Measurements from ENCODE around the gene GPR42. TPM values are rescaled to one million over a fixed set of nuclear protein-coding genes. Genes with fewer than 3 reads are reported as not detected.
A peak's percentile ranks its signal among the peaks of the same experiment; 100 is the strongest.

Gene GPR42
- total and polyA plus RNA-seq, 10 of the 15 experiments (the other 5 are each of a cell fraction or from before 2014, with no cell fraction given) = 0.13 TPM; not detected in 9

DNA sequence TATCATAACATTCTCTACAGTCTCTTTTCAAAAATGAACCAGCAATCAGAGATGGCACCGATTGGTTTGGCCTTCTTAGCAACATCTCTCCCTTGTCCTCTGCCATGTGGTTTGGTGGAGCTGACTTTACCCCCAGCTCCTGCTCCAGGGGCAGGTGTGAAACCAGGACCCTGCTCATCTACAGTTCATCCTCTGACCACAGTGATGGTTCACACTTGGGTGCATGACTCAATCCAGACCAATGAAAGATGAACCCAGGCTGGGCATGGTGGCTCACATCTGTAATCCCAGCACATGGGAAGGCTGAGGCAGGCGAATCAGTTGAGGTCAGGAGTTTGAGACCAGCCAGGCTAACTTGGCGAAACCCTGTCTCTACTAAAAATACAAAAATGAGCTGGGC is 43.6 kb downstream of the GPR42 start:
- Histone ChIP-seq H3K9me3 (replicated peaks; ENCODE audit: control insufficient read depth, insufficient read depth, low read length) (no peaks in the 10 kb centered on the region; the same call in 2 of the 3 replicates), H3K79me2 (ENCODE audit: control insufficient read depth, insufficient read depth, low read length) (peaks cover 2% of the 10 kb centered on the region), H3K4me2 (ENCODE audit: control insufficient read depth, insufficient read depth) (no peak overlapping the region), H4K20me1 (ENCODE audit: control insufficient read depth, insufficient read depth) (no peaks in the 10 kb centered on the region), H3K36me3 (ENCODE audit: control insufficient read depth in 2 of 2, insufficient read depth in 2 of 2, low read length in 1 of 2) (no peaks in the 10 kb centered on the region; a peak in 1 of 4 replicates), H3K4me3 (no peak overlapping the region), H2AFZ (ENCODE audit: control insufficient read depth, low read depth, low read length) (no peak overlapping the region), H3K9ac (ENCODE audit: control insufficient read depth, insufficient read depth, low read length) (no peak overlapping the region), H3K4me1 (ENCODE audit: control insufficient read depth, insufficient read depth, low read length) (peaks cover 40% of the 10 kb centered on the region), H3K27me3 (replicated peaks in 1 of 2; ENCODE audit: control insufficient read depth in 2 of 2, insufficient read depth in 2 of 2, low read length in 1 of 2) (no peaks in the 10 kb centered on the region), H3K27ac (ENCODE audit: control insufficient read depth, insufficient read depth) (no peak overlapping the region)
- in situ Hi-C loops (cut with MboI) (no loop called here), intact Hi-C loops (cut with micrococcal nuclease; ENCODE audit: unreplicated experiment) (no loop called here)
- ChIA-PET RAD21 (ENCODE audit: unreplicated experiment) (interaction anchor here (2.5 to 8.4 kb wide), 3 partner anchors 13 to 54 kb away, joined by 7 to 90 read pairs (median 84); no protein-coding TSS in a partner anchor), CTCF (interaction anchor here (1.3 to 8.8 kb wide), 5 partner anchors 12 to 61 kb away, joined by 3 to 86 read pairs (median 8); no protein-coding TSS in a partner anchor), POLR2A (interaction anchor here (1.2 to 6.6 kb wide), 4 partner anchors 10 to 49 kb away, joined by 3 to 67 read pairs (median 6); no protein-coding TSS in a partner anchor), SMC1A (ENCODE audit: uncharacterized antibody, unreplicated experiment) (interaction anchor here (1.5 to 13.1 kb wide), 4 partner anchors 10 to 59 kb away, joined by 4 to 237 read pairs (median 119); partner anchors contain the start of genes FFAR2 and FFAR3)
- FAIRE-seq (peak; percentile 7), ATAC-seq (no peak; the same call in 2 of the 3 replicates), DNase-seq (ENCODE audit: low read depth, low spot score) (no peak)
- WGBS (ENCODE audit: insufficient coverage, insufficient replicate concordance, low lambda C conversion rate, missing lambda C conversion rate) = 68% methylated on average over 3 of the region's 3 CpGs
- no TSS peak for BruUV-seq (replicated peaks)
- TF ChIP-seq HDAC6 (IDR thresholded peaks at IDR 0.05; ENCODE audit: unreplicated experiment) (no peak), NBN (IDR thresholded peaks at IDR 0.05) (no peak), ZSCAN29 (IDR thresholded peaks at IDR 0.05) (no peak), POLR2AphosphoS5 (IDR thresholded peaks at IDR 0.05; ENCODE audit: low read length) (no peak), FOS (IDR thresholded peaks at IDR 0.05; ENCODE audit: borderline replicate concordance, extremely low read depth, insufficient read length) (no peak), BHLHE40 (IDR thresholded peaks at IDR 0.05; ENCODE audit: borderline replicate concordance in 1 of 2, low read depth in 2 of 2, low read length in 1 of 2) (no peak), SIX5 (IDR thresholded peaks at IDR 0.05; ENCODE audit: low read depth, low read length, severe bottlenecking) (no peak), SMC3 (IDR thresholded peaks at IDR 0.05; ENCODE audit: borderline replicate concordance, low read length) (no peak)
- TF ChIP-seq, protein P1, sequence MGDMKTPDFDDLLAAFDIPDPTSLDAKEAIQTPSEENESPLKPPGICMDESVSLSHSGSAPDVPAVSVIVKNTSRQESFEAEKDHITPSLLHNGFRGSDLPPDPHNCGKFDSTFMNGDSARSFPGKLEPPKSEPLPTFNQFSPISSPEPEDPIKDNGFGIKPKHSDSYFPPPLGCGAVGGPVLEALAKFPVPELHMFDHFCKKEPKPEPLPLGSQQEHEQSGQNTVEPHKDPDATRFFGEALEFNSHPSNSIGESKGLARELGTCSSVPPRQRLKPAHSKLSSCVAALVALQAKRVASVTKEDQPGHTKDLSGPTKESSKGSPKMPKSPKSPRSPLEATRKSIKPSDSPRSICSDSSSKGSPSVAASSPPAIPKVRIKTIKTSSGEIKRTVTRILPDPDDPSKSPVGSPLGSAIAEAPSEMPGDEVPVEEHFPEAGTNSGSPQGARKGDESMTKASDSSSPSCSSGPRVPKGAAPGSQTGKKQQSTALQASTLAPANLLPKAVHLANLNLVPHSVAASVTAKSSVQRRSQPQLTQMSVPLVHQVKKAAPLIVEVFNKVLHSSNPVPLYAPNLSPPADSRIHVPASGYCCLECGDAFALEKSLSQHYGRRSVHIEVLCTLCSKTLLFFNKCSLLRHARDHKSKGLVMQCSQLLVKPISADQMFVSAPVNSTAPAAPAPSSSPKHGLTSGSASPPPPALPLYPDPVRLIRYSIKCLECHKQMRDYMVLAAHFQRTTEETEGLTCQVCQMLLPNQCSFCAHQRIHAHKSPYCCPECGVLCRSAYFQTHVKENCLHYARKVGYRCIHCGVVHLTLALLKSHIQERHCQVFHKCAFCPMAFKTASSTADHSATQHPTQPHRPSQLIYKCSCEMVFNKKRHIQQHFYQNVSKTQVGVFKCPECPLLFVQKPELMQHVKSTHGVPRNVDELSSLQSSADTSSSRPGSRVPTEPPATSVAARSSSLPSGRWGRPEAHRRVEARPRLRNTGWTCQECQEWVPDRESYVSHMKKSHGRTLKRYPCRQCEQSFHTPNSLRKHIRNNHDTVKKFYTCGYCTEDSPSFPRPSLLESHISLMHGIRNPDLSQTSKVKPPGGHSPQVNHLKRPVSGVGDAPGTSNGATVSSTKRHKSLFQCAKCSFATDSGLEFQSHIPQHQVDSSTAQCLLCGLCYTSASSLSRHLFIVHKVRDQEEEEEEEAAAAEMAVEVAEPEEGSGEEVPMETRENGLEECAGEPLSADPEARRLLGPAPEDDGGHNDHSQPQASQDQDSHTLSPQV (IDR thresholded peaks at IDR 0.05) = no peak
- TF ChIP-seq, protein P2, sequence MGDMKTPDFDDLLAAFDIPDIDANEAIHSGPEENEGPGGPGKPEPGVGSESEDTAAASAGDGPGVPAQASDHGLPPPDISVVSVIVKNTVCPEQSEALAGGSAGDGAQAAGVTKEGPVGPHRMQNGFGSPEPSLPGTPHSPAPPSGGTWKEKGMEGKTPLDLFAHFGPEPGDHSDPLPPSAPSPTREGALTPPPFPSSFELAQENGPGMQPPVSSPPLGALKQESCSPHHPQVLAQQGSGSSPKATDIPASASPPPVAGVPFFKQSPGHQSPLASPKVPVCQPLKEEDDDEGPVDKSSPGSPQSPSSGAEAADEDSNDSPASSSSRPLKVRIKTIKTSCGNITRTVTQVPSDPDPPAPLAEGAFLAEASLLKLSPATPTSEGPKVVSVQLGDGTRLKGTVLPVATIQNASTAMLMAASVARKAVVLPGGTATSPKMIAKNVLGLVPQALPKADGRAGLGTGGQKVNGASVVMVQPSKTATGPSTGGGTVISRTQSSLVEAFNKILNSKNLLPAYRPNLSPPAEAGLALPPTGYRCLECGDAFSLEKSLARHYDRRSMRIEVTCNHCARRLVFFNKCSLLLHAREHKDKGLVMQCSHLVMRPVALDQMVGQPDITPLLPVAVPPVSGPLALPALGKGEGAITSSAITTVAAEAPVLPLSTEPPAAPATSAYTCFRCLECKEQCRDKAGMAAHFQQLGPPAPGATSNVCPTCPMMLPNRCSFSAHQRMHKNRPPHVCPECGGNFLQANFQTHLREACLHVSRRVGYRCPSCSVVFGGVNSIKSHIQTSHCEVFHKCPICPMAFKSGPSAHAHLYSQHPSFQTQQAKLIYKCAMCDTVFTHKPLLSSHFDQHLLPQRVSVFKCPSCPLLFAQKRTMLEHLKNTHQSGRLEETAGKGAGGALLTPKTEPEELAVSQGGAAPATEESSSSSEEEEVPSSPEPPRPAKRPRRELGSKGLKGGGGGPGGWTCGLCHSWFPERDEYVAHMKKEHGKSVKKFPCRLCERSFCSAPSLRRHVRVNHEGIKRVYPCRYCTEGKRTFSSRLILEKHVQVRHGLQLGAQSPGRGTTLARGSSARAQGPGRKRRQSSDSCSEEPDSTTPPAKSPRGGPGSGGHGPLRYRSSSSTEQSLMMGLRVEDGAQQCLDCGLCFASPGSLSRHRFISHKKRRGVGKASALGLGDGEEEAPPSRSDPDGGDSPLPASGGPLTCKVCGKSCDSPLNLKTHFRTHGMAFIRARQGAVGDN (IDR thresholded peaks at IDR 0.05) = peak; percentile 32; the same call in 1 of the 2 replicates
- TF ChIP-seq, protein P3, sequence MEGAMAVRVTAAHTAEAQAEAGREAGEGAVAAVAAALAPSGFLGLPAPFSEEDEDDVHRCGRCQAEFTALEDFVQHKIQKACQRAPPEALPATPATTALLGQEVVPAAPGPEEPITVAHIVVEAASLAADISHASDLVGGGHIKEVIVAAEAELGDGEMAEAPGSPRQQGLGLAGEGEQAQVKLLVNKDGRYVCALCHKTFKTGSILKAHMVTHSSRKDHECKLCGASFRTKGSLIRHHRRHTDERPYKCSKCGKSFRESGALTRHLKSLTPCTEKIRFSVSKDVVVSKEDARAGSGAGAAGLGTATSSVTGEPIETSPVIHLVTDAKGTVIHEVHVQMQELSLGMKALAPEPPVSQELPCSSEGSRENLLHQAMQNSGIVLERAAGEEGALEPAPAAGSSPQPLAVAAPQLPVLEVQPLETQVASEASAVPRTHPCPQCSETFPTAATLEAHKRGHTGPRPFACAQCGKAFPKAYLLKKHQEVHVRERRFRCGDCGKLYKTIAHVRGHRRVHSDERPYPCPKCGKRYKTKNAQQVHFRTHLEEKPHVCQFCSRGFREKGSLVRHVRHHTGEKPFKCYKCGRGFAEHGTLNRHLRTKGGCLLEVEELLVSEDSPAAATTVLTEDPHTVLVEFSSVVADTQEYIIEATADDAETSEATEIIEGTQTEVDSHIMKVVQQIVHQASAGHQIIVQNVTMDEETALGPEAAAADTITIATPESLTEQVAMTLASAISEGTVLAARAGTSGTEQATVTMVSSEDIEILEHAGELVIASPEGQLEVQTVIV (IDR thresholded peaks at IDR 0.05; ENCODE audit: borderline replicate concordance, partially characterized antibody) = no peak
- TF ChIP-seq, protein P4, sequence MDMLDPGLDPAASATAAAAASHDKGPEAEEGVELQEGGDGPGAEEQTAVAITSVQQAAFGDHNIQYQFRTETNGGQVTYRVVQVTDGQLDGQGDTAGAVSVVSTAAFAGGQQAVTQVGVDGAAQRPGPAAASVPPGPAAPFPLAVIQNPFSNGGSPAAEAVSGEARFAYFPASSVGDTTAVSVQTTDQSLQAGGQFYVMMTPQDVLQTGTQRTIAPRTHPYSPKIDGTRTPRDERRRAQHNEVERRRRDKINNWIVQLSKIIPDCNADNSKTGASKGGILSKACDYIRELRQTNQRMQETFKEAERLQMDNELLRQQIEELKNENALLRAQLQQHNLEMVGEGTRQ (IDR thresholded peaks at IDR 0.05; ENCODE audit: borderline replicate concordance, low read depth, low read length) = no peak

Measured in GM12878 (cell line).